Immature natural killer cell (primary cell): ENCODE results near the gene BPGM. TPM values are rescaled to one million over a fixed set of nuclear protein-coding genes. Genes with fewer than 3 reads are reported as not detected.
"Not testable (repeated sequence)": the region's sequence is repeated elsewhere in the genome, so short reads cannot be mapped to it uniquely, and the experiment has no call there.

ENCODE experiments used
- DNase-seq, 3 donors: peaks; one replicate each; pipeline ENCODE4 v3.0.0; 2022; ENCODE audit warnings: mixed read lengths in 1 of 3
- H3K27ac Mint-ChIP-seq, 6 donors: one replicate each; pipeline ENCODE4 v1.8.0; 2020; ENCODE audit warnings: mixed read lengths in 6 of 6, mild to moderate bottlenecking in 5 of 6, inconsistent platforms in 4 of 6, moderate library complexity in 3 of 6
- H3K27me3 Mint-ChIP-seq, 3 donors: one replicate each; pipeline ENCODE4 v1.8.0; 2020 to 2021; ENCODE audit warnings: low read depth in 3 of 3, mild to moderate bottlenecking in 3 of 3, mixed read lengths in 3 of 3, moderate library complexity in 3 of 3, inconsistent platforms in 1 of 3
- H3K36me3 Mint-ChIP-seq, 3 donors: one replicate each; pipeline ENCODE4 v1.8.0; 2020; ENCODE audit warnings: mixed read lengths in 3 of 3, inconsistent platforms in 2 of 3, mild to moderate bottlenecking in 2 of 3
- H3K4me1 Mint-ChIP-seq, 2 donors: one replicate each; pipeline ENCODE4 v1.8.0; 2020; ENCODE audit warnings: inconsistent platforms in 2 of 2, mild to moderate bottlenecking in 2 of 2, mixed read lengths in 2 of 2, moderate library complexity in 1 of 2
- H3K4me3 Mint-ChIP-seq, 5 donors: one replicate each; pipeline ENCODE4 v1.8.0; 2020; ENCODE audit warnings: mild to moderate bottlenecking in 5 of 5, mixed read lengths in 5 of 5, inconsistent platforms in 3 of 5, moderate library complexity in 3 of 5
- H3K9me3 Mint-ChIP-seq, 6 donors: one replicate each; pipeline ENCODE4 v1.8.0; 2020; ENCODE audit warnings: mild to moderate bottlenecking in 6 of 6, mixed read lengths in 6 of 6, inconsistent platforms in 4 of 6, moderate library complexity in 3 of 6
- polyA plus RNA-seq, 3 donors: library from polyadenylated mRNA; unstranded; fragments of 300-500 nt; fragmentation: Illumina TruSeq; gene quantifications; one replicate each; pipeline ENCODE4 v1.2.3, GENCODE V29; 2021

BPGM gene
- polyA plus RNA-seq, 3 donors from 2014 or later = 58.3 to 71.3 (median 59.5) TPM

- Mint-ChIP-seq H3K4me3 (no peak overlapping the region), H3K36me3 (peaks cover 0 to 3% (median 0%) of the 10 kb centered on the region in 3 donors), H3K4me1 (peaks cover 0 to 2% of the 10 kb centered on the region in 2 donors), H3K9me3 (no peaks in the 10 kb centered on the region), H3K27me3 (peaks cover 0 to 7% (median 2%) of the 10 kb centered on the region in 3 donors), H3K27ac (no peak overlapping the region)
- no peak for DNase-seq
Measured at GRCh38 chr7:134686786-134687185, 40.1 kb downstream of the BPGM start.

DNA sequence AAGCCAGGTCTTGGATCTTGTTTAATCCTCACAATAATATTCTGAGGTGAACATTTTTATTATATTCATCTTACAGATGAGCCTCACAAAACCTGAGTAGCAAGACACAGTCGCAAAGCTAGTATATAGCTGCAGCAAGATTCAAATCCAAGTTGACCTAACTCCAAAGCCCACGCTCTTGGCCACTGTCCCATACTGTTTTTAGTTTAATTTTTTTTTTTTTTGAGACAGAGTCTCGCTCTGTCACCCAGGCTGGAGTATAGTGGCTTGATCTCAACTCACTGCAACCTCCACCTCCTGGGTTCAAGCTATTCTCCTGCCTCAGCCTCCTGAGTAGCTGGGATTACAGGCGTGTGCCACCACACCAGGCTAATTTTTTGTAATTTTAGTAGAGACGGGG is 42.9 kb downstream of the BPGM start:
- H3K36me3 Mint-ChIP-seq, H3K27me3 Mint-ChIP-seq, H3K27ac Mint-ChIP-seq, H3K4me1 Mint-ChIP-seq, H3K4me3 Mint-ChIP-seq, H3K9me3 Mint-ChIP-seq, DNase-seq: not testable (repeated sequence)

DNA sequence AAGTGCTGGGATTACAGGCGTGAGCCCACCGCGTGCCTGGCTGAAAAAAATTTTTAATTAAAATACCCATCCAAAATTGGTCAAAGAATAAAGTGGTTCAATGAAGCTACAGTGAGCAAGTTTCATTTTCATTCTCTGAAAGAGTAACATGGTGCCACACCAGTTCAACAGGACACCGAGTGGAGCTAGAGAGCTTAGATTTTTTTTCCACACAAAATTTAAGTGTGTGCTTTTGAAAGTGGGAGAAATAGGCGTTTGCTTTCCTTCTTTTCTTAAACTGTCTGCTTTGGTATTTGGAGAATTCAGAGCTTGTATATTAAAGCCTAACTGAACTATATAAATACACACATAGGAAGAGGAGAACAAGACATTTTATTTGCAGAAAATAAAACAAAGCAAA is 43.4 kb downstream of the BPGM start:
- Mint-ChIP-seq H3K27me3 (peaks cover 3 to 7% (median 4%) of the 10 kb centered on the region in 3 donors), H3K4me1 (peaks cover 0 to 2% of the 10 kb centered on the region in 2 donors), H3K36me3 (peaks cover 0 to 3% (median 0%) of the 10 kb centered on the region in 3 donors), H3K27ac (no peak overlapping the region), H3K4me3 (no peak overlapping the region), H3K9me3 (no peaks in the 10 kb centered on the region)
- DNase-seq = no peak

GRCh38 chr7:134690614-134691504 is 44.2 kb downstream of the BPGM start:
- DNase-seq = no peak
- H3K4me1 Mint-ChIP-seq = peaks cover 0 to 2% of the 10 kb centered on the region in 2 donors
- H3K9me3 Mint-ChIP-seq = no peaks in the 10 kb centered on the region
- H3K27me3 Mint-ChIP-seq = peaks cover 3 to 7% (median 4%) of the 10 kb centered on the region in 3 donors
- H3K4me3 Mint-ChIP-seq = no peak overlapping the region
- peaks cover 0 to 3% (median 0%) of the 10 kb centered on the region in 3 donors for H3K36me3 Mint-ChIP-seq
- peak overlapping the region in 1 of 6 donors; percentile 8 for H3K27ac Mint-ChIP-seq

DNA sequence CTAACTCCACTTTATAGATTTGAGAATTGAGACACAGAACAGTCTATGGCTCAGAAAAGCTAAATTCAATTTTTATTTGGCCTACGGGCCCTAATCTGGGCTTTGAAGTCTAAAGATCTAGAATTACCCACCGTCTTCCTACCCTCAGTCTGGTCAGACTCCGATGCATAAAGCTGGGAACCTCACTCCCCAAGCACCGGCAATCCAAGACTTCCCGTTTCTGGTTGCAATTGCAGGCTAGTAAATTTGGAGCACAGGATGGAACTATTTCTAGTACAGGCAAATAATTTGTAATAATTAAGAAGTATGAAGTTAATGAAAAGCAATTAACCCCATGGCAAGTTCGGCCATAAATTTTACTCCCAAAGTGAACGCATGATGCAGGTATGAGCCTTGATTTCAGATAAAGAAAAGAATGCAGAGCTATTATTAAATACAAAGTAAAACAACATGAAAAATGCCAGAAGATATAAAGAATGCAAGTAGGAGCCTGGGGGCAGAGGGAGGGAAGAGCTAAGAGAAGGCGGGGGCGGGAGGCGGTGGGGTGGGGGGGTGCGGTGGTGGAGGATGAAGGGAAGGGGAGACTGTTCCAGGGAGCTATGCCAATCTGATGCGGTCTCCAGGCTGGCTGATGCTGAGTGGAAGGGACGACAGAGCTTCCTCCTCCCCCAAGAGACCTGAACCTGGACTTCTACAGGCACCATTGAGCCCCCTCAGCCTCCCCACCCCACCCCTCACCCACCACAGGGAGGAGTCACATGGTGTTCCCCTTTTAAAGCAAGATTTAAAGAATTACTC is 45.1 kb downstream of the BPGM start:
- Mint-ChIP-seq H3K36me3 (peaks cover 0 to 3% (median 0%) of the 10 kb centered on the region in 3 donors), H3K27me3 (peaks cover 2 to 7% (median 4%) of the 10 kb centered on the region in 3 donors), H3K4me1 (peaks cover 0 to 2% of the 10 kb centered on the region in 2 donors), H3K4me3 (no peak overlapping the region), H3K9me3 (no peaks in the 10 kb centered on the region), H3K27ac (no peak overlapping the region)
- no peak for DNase-seq

GRCh38 chr7:134692344-134692705 is 45.7 kb downstream of the BPGM start:
- no peaks in the 10 kb centered on the region for H3K9me3 Mint-ChIP-seq
- no peak for DNase-seq
- peaks cover 0 to 3% (median 0%) of the 10 kb centered on the region in 3 donors for H3K36me3 Mint-ChIP-seq
- no peak overlapping the region for H3K4me3 Mint-ChIP-seq
- H3K27me3 Mint-ChIP-seq = peaks cover 1 to 7% (median 4%) of the 10 kb centered on the region in 3 donors
- peaks cover 0 to 2% of the 10 kb centered on the region in 2 donors for H3K4me1 Mint-ChIP-seq
- H3K27ac Mint-ChIP-seq = no peak overlapping the region

- no peak for DNase-seq
- no peak overlapping the region for H3K4me3 Mint-ChIP-seq
Measured at GRCh38 chr7:134693256-134693655, 46.6 kb downstream of the BPGM start.

GRCh38 chr7:134694299-134694698 is 47.6 kb downstream of the BPGM start:
- no peak for DNase-seq
- H3K36me3 Mint-ChIP-seq = peaks cover 0 to 3% (median 0%) of the 10 kb centered on the region in 3 donors
- H3K27me3 Mint-ChIP-seq = peaks cover 1 to 7% (median 4%) of the 10 kb centered on the region in 3 donors
- no peak overlapping the region for H3K27ac Mint-ChIP-seq
- H3K9me3 Mint-ChIP-seq = no peaks in the 10 kb centered on the region
- H3K4me1 Mint-ChIP-seq = peaks cover 0 to 2% of the 10 kb centered on the region in 2 donors
- no peak overlapping the region for H3K4me3 Mint-ChIP-seq

More at GRCh38 chr7:134693256-134693655, 46.6 kb downstream of the BPGM start:
- Mint-ChIP-seq H3K27ac (no peak overlapping the region), H3K27me3 (peaks cover 1 to 7% (median 4%) of the 10 kb centered on the region in 3 donors), H3K9me3 (no peaks in the 10 kb centered on the region), H3K4me1 (peaks cover 0 to 2% of the 10 kb centered on the region in 2 donors), H3K36me3 (peaks cover 0 to 3% (median 0%) of the 10 kb centered on the region in 3 donors)

- peaks cover 1 to 6% (median 4%) of the 10 kb centered on the region in 3 donors for H3K27me3 Mint-ChIP-seq
- H3K27ac Mint-ChIP-seq = no peak overlapping the region
- peaks cover 0 to 2% of the 10 kb centered on the region in 2 donors for H3K4me1 Mint-ChIP-seq
- no peak for DNase-seq
- no peak overlapping the region for H3K4me3 Mint-ChIP-seq
- H3K9me3 Mint-ChIP-seq = no peaks in the 10 kb centered on the region
- peaks cover 0 to 3% (median 0%) of the 10 kb centered on the region in 3 donors for H3K36me3 Mint-ChIP-seq
Measured at GRCh38 chr7:134694767-134695166, 48.1 kb downstream of the BPGM start.

DNA sequence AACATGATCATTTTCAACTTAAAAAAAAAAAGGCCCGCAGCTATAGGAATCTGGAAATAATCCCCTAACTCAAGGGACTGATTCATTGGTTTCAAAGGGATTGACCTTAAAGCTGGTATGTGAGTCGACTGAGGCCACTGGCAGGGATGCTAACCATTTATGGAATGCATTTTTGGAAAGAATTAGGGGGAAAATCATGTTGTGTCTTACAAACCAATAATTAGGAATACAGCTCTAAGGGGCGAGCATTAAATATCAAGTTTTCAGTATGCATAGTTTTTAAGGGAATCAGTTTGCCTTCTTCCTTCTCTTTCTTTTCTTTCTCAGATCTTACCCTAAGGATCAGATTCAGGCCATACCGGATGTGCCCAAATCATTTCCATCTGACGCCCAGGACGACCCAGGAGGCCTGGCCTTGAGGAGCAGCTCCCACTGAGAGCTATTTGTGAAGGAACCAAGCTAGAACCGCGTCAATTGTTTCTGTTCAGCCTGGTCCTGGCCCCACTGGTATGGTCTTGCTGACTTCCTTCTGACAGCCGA is 48.7 kb downstream of the BPGM start:
- Mint-ChIP-seq H3K4me1 (no peaks in the 10 kb centered on the region), H3K4me3 (no peak overlapping the region), H3K27ac (no peak overlapping the region), H3K36me3 (peaks cover 0 to 3% (median 0%) of the 10 kb centered on the region in 3 donors), H3K9me3 (no peaks in the 10 kb centered on the region), H3K27me3 (peaks cover 1 to 5% (median 4%) of the 10 kb centered on the region in 3 donors)
- no peak for DNase-seq

GRCh38 chr7:134696261-134696660 is 49.6 kb downstream of the BPGM start:
- Mint-ChIP-seq H3K4me3 (no peak overlapping the region), H3K36me3 (peaks cover 0 to 1% (median 0%) of the 10 kb centered on the region in 3 donors), H3K27me3 (peaks cover 0 to 4% (median 1%) of the 10 kb centered on the region in 3 donors), H3K4me1 (no peaks in the 10 kb centered on the region), H3K9me3 (no peaks in the 10 kb centered on the region), H3K27ac (no peak overlapping the region)
- DNase-seq = no peak

GRCh38 chr7:134697205-134697886 is 50.7 kb downstream of the BPGM start:
- H3K27ac Mint-ChIP-seq = no peak overlapping the region
- H3K36me3 Mint-ChIP-seq = no peaks in the 10 kb centered on the region
- no peaks in the 10 kb centered on the region for H3K9me3 Mint-ChIP-seq
- H3K4me1 Mint-ChIP-seq = no peaks in the 10 kb centered on the region
- no peak overlapping the region for H3K4me3 Mint-ChIP-seq
- H3K27me3 Mint-ChIP-seq = peaks cover 0 to 4% (median 0%) of the 10 kb centered on the region in 3 donors
- no peak for DNase-seq

GRCh38 chr7:134698481-134698880 is 51.8 kb downstream of the BPGM start:
- Mint-ChIP-seq H3K4me1 (no peaks in the 10 kb centered on the region), H3K27me3 (peaks cover 0 to 4% (median 2%) of the 10 kb centered on the region in 3 donors), H3K4me3 (no peak overlapping the region), H3K9me3 (no peaks in the 10 kb centered on the region), H3K27ac (no peak overlapping the region), H3K36me3 (no peaks in the 10 kb centered on the region)
- DNase-seq = no peak
